ENCODE data around the gene EPB41L3. TPM values are rescaled to one million over a fixed set of nuclear protein-coding genes. Genes with fewer than 3 reads are reported as not detected.

Gene EPB41L3
- total and polyA plus RNA-seq, 10 of the 15 experiments (the other 5 are each of a cell fraction or from before 2014, with no cell fraction given) = 0.11 to 0.69 (median 0.23) TPM; not detected in 6

- POLR2A ChIA-PET = no interaction called here
- DNase-seq (ENCODE audit: low read depth, low spot score) = no peak
- H3K79me2 ChIP-seq (ENCODE audit: control insufficient read depth, insufficient read depth, low read length) = no peaks in the 10 kb centered on the region
- in situ Hi-C loops (cut with MboI) = no loop called here
- BruUV-seq (replicated peaks) = no TSS peak
- FAIRE-seq = no peak
- RAD21 ChIA-PET (ENCODE audit: unreplicated experiment) = no interaction called here
- TF ChIP-seq ZNF622 (IDR thresholded peaks at IDR 0.05) (no peak), NR2C2 (IDR thresholded peaks at IDR 0.05; ENCODE audit: borderline replicate concordance, control insufficient read depth, insufficient read length, low read depth) (no peak), ZNF592 (IDR thresholded peaks at IDR 0.05) (no peak), BACH1 (IDR thresholded peaks at IDR 0.05; ENCODE audit: borderline replicate concordance) (no peak), MXI1 (IDR thresholded peaks at IDR 0.05; ENCODE audit: low read depth, low read length) (no peak), CHD2 (IDR thresholded peaks at IDR 0.05; ENCODE audit: borderline replicate concordance, low read depth, low read length) (no peak), STAT1 (conservative IDR thresholded peaks at IDR 0.05) (no peak), FOS (IDR thresholded peaks at IDR 0.05; ENCODE audit: borderline replicate concordance, extremely low read depth, insufficient read length) (no peak), JUND (IDR thresholded peaks at IDR 0.05; ENCODE audit: low read depth, low read length) (no peak), MEF2B (IDR thresholded peaks at IDR 0.05; ENCODE audit: partially characterized antibody, poor library complexity, severe bottlenecking) (no peak), SIN3A (IDR thresholded peaks at IDR 0.05; ENCODE audit: low read depth, low read length) (no peak), NR2F1 (conservative IDR thresholded peaks at IDR 0.05) (no peak), IRF3 (IDR thresholded peaks at IDR 0.05) (no peak), USF2 (IDR thresholded peaks at IDR 0.05; ENCODE audit: borderline replicate concordance, low read depth, low read length) (no peak)
- no peak overlapping the region for H3K9ac ChIP-seq (ENCODE audit: control insufficient read depth, insufficient read depth, low read length)
- 53% methylated on average over 5 of the region's 5 CpGs for WGBS (ENCODE audit: insufficient coverage, insufficient replicate concordance, low lambda C conversion rate, missing lambda C conversion rate)
- intact Hi-C loops (cut with micrococcal nuclease; ENCODE audit: unreplicated experiment) = no loop called here
- H3K4me3 ChIP-seq = no peak overlapping the region
- SMC1A ChIA-PET (ENCODE audit: uncharacterized antibody, unreplicated experiment) = no interaction called here
- no peaks in the 10 kb centered on the region for H4K20me1 ChIP-seq (ENCODE audit: control insufficient read depth, insufficient read depth)
- no peaks in the 10 kb centered on the region for H3K36me3 ChIP-seq (ENCODE audit: control insufficient read depth in 2 of 2, insufficient read depth in 2 of 2, low read length in 1 of 2)
- H3K4me1 ChIP-seq (ENCODE audit: control insufficient read depth, insufficient read depth, low read length) = no peaks in the 10 kb centered on the region
- no peak for ATAC-seq
- no peak overlapping the region for H3K27ac ChIP-seq (ENCODE audit: control insufficient read depth, insufficient read depth)
- CTCF ChIA-PET = interaction anchor here (0.5 kb wide), 1 partner anchor 32 kb away, joined by 3 read pairs; no protein-coding TSS in a partner anchor
- no peak overlapping the region for H2AFZ ChIP-seq (ENCODE audit: control insufficient read depth, low read depth, low read length)
- no peaks in the 10 kb centered on the region; a peak in 3 of 4 replicates for H3K27me3 ChIP-seq (replicated peaks in 1 of 2; ENCODE audit: control insufficient read depth in 2 of 2, insufficient read depth in 2 of 2, low read length in 1 of 2)
- no peaks in the 10 kb centered on the region for H3K9me3 ChIP-seq (replicated peaks; ENCODE audit: control insufficient read depth, insufficient read depth, low read length)
- H3K4me2 ChIP-seq (ENCODE audit: control insufficient read depth, insufficient read depth) = no peak overlapping the region
Observed at GRCh38 chr18:5463390-5463789, 80.4 kb downstream of the EPB41L3 start.

All from GM12878 (cell line).